Measurements from ENCODE around the gene AGAP1.

The AGAP1 gene

GRCh38 chr2:235533616-235534385 is 40.0 kb downstream of the AGAP1 start:
- DNase-seq, result no peak

DNA sequence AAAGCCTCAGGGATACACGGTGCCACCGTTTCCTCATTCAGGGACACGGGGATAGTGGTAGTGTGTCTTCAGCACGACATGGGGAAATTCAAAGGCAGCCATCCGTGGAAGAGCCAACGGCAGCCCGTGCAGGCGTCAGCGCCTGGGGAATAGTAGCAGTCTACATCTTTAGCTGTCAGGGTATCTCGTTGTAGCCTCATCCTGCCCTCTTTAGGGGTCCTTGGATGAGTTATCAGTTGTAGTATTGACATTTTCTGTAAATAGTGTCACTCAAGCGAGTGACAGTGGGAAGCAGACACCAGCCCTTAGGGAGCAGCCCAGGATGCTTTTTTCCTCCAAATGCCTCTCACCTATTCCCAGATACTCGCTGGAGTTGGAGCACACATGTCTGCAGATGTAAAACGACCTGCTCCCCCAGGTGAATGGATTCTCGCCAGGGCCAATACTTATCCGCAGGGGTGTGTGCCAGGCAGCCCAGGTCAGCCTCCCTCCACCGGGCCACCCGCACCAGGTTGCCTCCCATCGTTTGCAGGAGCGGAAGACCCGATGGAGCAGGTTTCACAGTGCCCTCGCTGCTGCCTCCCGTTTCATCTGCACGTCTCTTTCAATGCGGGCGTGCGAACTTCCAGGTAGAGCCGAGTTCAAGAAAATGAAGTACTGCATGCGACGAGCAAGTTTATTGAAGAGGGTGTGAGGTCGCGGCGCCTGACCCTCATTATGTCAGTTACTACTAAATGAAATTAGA is 41.0 kb downstream of the AGAP1 start:
- no peak for DNase-seq

- no peak for DNase-seq
Measured at GRCh38 chr2:235535423-235536130, 41.7 kb downstream of the AGAP1 start.

GRCh38 chr2:235536711-235537110 is 42.9 kb downstream of the AGAP1 start:
- DNase-seq, result no peak

DNA sequence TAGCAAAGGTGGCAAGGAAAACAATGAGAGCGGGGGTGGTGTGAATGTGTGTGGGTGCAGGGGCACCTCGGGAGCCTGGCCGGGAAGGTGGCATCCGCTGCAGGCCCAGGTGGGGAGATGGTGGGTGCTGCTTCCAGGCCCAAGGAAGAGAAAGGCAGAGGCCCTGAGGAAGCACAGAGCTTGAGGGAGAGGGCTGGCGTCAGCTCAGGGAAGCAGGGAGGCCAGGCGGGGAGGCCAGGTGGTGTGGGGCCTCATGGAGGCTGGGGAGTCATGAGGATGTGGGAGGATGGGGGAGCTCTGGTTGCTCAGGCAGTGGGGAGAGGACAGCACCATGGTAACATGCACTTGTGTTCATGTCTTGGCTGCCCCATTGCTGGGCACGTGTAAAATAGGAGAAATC is 43.3 kb downstream of the AGAP1 start:
- no peak for DNase-seq

- no peak for DNase-seq
Measured at GRCh38 chr2:235537587-235537986, 43.7 kb downstream of the AGAP1 start.

- DNase-seq, result no peak
Measured at GRCh38 chr2:235538144-235538639, 44.3 kb downstream of the AGAP1 start.

DNA sequence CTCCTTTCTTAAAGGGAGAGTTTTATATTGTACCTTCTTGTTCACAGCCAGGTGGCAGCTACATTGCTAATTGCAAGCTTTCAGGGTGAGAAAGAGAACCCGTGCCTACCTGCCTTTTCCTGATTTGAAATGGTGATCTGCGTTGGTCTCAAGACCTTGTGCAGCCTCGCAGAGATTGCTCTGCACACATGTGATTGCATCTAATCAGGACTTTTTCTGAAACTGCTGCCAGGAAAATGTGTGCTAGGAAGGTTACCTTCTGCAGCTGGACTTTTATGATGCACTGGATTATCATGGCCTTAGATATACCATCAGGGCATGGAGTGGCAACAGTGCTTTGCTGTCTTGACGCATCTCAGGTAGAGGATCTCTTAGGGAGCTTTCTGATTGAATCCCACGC is 45.1 kb downstream of the AGAP1 start:
- DNase-seq, result no peak

DNA sequence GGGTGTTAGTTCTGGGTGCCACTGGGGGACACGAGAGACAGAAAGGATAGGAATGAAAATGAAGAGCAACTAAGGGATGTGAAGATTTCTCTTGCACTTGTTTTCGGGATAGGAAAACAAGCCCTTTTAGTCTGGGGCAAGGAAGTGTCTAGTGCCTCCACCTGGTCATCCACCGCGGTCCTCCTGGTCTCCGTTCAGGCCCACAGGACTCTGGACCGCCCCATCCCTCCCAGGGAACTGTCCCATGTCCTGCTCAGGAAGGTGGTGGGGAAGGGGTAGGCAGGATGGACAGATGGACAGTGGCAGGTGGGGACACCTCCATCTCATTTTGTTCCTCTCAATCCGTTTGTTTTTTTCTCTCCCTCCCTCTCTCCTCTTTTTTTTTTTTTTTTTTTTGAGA is 45.9 kb downstream of the AGAP1 start:
- no peak for DNase-seq

GRCh38 chr2:235541016-235541415 is 47.2 kb downstream of the AGAP1 start:
- no peak for DNase-seq

GRCh38 chr2:235541838-235542549 is 48.2 kb downstream of the AGAP1 start:
- DNase-seq, result no peak

GRCh38 chr2:235542733-235543127 is 48.9 kb downstream of the AGAP1 start:
- no peak for DNase-seq

- DNase-seq, result peak in 1 of 4 experiments; percentile 7
Measured at GRCh38 chr2:235543128-235543750, 49.4 kb downstream of the AGAP1 start.

GRCh38 chr2:235543851-235544688 is 50.2 kb downstream of the AGAP1 start:
- DNase-seq, result no peak

- no peak for DNase-seq
Measured at GRCh38 chr2:235544689-235544969, 50.8 kb downstream of the AGAP1 start.

DNA sequence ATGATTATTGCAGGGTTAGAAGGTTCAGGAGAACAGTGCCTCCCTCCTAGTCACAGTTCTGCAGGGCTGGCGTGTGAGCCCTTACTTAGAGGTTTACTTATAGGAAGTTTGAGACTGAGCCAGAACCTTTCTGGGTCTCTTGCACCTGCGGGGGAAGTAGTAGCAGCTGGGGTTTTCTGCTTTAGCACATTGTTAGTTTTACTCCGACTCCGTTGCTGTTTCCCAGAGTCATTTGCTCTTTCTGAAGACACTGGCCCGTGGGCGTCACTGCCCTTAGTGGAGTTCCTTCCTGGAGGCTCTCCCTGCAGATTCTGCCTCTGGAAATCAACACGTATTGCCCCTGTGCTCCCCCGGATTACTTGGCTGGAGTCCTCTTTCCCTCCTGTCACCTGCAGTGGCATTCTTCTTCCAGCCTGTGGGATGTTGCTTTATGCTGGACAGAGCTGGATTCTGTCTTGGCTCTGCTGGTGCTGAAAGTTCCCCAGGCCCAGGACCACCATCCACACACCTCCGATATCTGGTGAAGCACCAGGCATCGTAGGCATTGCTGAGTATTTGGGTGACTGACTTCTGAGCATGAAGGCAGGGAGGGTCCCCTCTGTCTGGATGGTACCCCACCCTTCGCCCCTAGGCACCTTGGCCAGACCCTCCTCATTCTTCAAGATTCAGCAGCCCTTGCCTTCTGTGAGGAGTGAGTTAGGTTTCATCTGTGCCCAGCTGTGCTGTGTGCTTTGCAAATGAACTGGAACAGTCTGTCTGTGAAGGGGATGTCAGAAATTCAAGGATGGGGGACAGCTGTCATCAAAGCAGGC is 51.7 kb downstream of the AGAP1 start:
- DNase-seq, result peak in 1 of 4 experiments; percentile 10

DNA sequence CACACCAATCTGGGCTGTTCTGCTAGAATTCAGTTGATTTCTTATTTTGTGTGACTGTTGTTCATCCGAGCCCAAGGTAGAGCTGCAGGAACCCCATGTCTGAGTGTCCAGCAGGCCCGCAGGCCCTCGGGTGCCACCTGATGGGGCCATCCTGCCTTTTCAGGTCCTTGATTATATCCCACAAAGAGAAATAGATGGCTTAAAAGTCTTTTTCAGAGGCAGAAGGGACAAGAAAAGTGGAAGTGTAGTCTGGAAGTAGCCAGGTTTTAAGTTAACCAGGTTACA is 52.2 kb downstream of the AGAP1 start:
- DNase-seq, result no peak

DNA sequence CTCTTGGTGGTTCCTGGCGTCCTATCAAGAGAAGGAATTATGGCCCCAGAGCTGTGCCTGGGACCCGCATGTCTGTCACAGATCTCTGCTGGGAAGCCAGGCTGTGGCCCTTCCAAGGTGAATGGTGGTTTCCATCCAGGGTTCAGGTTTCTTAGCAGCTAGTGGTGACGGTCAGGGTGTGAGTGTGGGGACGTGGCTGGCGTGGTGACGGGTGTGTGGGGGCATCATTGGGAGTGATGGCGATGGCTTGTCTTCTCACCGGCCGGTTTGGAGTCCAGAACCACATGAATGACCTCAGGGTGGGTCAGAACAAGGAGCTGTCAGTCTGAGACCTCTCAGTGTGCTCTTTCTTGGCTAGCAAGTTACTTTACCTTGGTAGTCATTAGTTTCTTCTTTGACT is 52.6 kb downstream of the AGAP1 start:
- no peak for DNase-seq

- DNase-seq, result no peak
Measured at GRCh38 chr2:235549735-235550377, 56.0 kb downstream of the AGAP1 start.

DNA sequence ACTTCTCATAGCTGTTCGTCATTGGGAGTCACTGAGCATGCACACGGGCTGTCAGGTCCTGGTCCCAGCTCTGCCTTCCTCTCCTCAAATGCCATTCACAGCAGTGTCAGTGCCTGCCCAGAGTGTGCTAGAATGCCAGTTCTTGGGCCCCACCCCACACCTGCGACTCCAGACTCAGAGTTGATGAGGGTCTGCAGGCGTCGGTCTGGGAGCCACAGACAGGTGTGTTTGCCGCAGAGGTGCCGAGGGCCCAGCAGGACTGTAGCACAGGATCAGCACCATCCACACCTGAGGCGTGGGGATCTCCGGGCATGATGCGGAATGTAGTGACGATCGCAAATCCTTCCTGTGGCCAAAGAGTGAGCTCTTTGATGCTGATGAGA is 56.5 kb downstream of the AGAP1 start:
- DNase-seq, result no peak
